HUES48 (cell line): ENCODE results near the gene CD33.

Experiments used
- H3K27ac ChIP-seq: one replicate; pipeline ENCODE4 v1.7.0; 2013; ENCODE audit warnings: low read depth, low read length, inconsistent platforms
- H3K27me3 ChIP-seq: 2 replicates; pipeline ENCODE4 v1.6.1; 2013; ENCODE audit warnings: mild to moderate bottlenecking, low read length; ENCODE audit not compliant: control insufficient read depth, insufficient read depth
- H3K36me3 ChIP-seq: 2 replicates; pipeline ENCODE4 v1.6.1; 2013; ENCODE audit warnings: low read length; ENCODE audit not compliant: control insufficient read depth, insufficient read depth
- H3K4me1 ChIP-seq: 2 replicates; pipeline ENCODE4 v1.6.1; 2013; ENCODE audit warnings: mild to moderate bottlenecking, low read length; ENCODE audit not compliant: control insufficient read depth, insufficient read depth
- H3K4me3 ChIP-seq: 2 replicates; pipeline ENCODE4 v1.5.1; 2013; ENCODE audit warnings: mild to moderate bottlenecking, low read depth, low read length
- H3K9ac ChIP-seq: 2 replicates; pipeline ENCODE4 v1.6.1; 2013; ENCODE audit warnings: mild to moderate bottlenecking, low read depth, low read length, moderate library complexity
- H3K9me3 ChIP-seq: 2 replicates; pipeline ENCODE4 v1.6.1; 2013; ENCODE audit warnings: low read length; ENCODE audit not compliant: control insufficient read depth, insufficient read depth

CD33 gene

GRCh38 chr19:51194527-51195315 is 30.2 kb upstream of the CD33 start:
- Histone ChIP-seq H3K9me3 (no peaks in the 10 kb centered on the region), H3K27me3 (no peaks in the 10 kb centered on the region), H3K36me3 (no peaks in the 10 kb centered on the region), H3K9ac (no peak overlapping the region), H3K4me3 (no peak overlapping the region), H3K27ac (no peak overlapping the region), H3K4me1 (no peaks in the 10 kb centered on the region)

GRCh38 chr19:51195316-51195586 is 29.6 kb upstream of the CD33 start:
- Histone ChIP-seq H3K27me3 (no peaks in the 10 kb centered on the region), H3K36me3 (no peaks in the 10 kb centered on the region), H3K9me3 (no peaks in the 10 kb centered on the region), H3K27ac (no peak overlapping the region), H3K4me3 (no peak overlapping the region), H3K4me1 (no peaks in the 10 kb centered on the region), H3K9ac (no peak overlapping the region)

GRCh38 chr19:51195616-51196015 is 29.3 kb upstream of the CD33 start:
- H3K36me3 ChIP-seq = no peaks in the 10 kb centered on the region
- H3K9ac ChIP-seq = no peak overlapping the region
- H3K27ac ChIP-seq = no peak overlapping the region
- H3K9me3 ChIP-seq = no peaks in the 10 kb centered on the region
- no peak overlapping the region for H3K4me3 ChIP-seq
- no peaks in the 10 kb centered on the region for H3K4me1 ChIP-seq
- H3K27me3 ChIP-seq = no peaks in the 10 kb centered on the region

- no peaks in the 10 kb centered on the region for H3K27me3 ChIP-seq
- H3K9me3 ChIP-seq = no peaks in the 10 kb centered on the region
- no peaks in the 10 kb centered on the region for H3K4me1 ChIP-seq
- H3K4me3 ChIP-seq = no peak overlapping the region
- no peaks in the 10 kb centered on the region for H3K36me3 ChIP-seq
- H3K9ac ChIP-seq = no peak overlapping the region
- H3K27ac ChIP-seq = no peak overlapping the region
Measured at GRCh38 chr19:51196181-51196580, 28.7 kb upstream of the CD33 start.

GRCh38 chr19:51198641-51199040 is 26.2 kb upstream of the CD33 start:
- Histone ChIP-seq H3K9ac (no peak overlapping the region), H3K9me3 (no peaks in the 10 kb centered on the region), H3K4me1 (no peaks in the 10 kb centered on the region), H3K27me3 (no peaks in the 10 kb centered on the region), H3K27ac (no peak overlapping the region), H3K4me3 (no peak overlapping the region), H3K36me3 (no peaks in the 10 kb centered on the region)

- Histone ChIP-seq H3K9me3 (no peaks in the 10 kb centered on the region), H3K27ac (no peak overlapping the region), H3K27me3 (no peaks in the 10 kb centered on the region), H3K9ac (no peak overlapping the region), H3K4me1 (no peaks in the 10 kb centered on the region), H3K36me3 (no peaks in the 10 kb centered on the region), H3K4me3 (no peak overlapping the region)
Measured at GRCh38 chr19:51200071-51200666, 24.7 kb upstream of the CD33 start.

GRCh38 chr19:51201712-51202111 is 23.2 kb upstream of the CD33 start:
- Histone ChIP-seq H3K9ac (no peak overlapping the region), H3K36me3 (no peaks in the 10 kb centered on the region), H3K4me1 (no peaks in the 10 kb centered on the region), H3K27me3 (no peaks in the 10 kb centered on the region), H3K9me3 (no peaks in the 10 kb centered on the region), H3K27ac (no peak overlapping the region), H3K4me3 (no peak overlapping the region)

GRCh38 chr19:51203916-51204315 is 21.0 kb upstream of the CD33 start:
- no peaks in the 10 kb centered on the region for H3K36me3 ChIP-seq
- H3K9ac ChIP-seq = no peak overlapping the region
- H3K4me3 ChIP-seq = no peak overlapping the region
- no peak overlapping the region for H3K27ac ChIP-seq
- no peaks in the 10 kb centered on the region for H3K27me3 ChIP-seq
- H3K4me1 ChIP-seq = no peaks in the 10 kb centered on the region
- no peaks in the 10 kb centered on the region for H3K9me3 ChIP-seq

GRCh38 chr19:51204321-51204720 is 20.6 kb upstream of the CD33 start:
- Histone ChIP-seq H3K9me3 (no peaks in the 10 kb centered on the region), H3K4me3 (no peak overlapping the region), H3K27ac (no peak overlapping the region), H3K36me3 (no peaks in the 10 kb centered on the region), H3K4me1 (no peaks in the 10 kb centered on the region), H3K27me3 (no peaks in the 10 kb centered on the region), H3K9ac (no peak overlapping the region)

- Histone ChIP-seq H3K27me3 (no peaks in the 10 kb centered on the region), H3K4me3 (no peak overlapping the region), H3K4me1 (no peaks in the 10 kb centered on the region), H3K36me3 (no peaks in the 10 kb centered on the region), H3K9me3 (no peaks in the 10 kb centered on the region; the same call in 1 of the 2 replicates), H3K9ac (no peak overlapping the region), H3K27ac (no peak overlapping the region)
Measured at GRCh38 chr19:51207747-51208146, 17.1 kb upstream of the CD33 start.

GRCh38 chr19:51210191-51210784 is 14.6 kb upstream of the CD33 start:
- no peaks in the 10 kb centered on the region for H3K4me1 ChIP-seq
- peaks cover 9% of the 10 kb centered on the region for H3K9me3 ChIP-seq
- H3K9ac ChIP-seq = no peak overlapping the region
- H3K27me3 ChIP-seq = no peaks in the 10 kb centered on the region
- no peak overlapping the region for H3K27ac ChIP-seq
- no peaks in the 10 kb centered on the region for H3K36me3 ChIP-seq
- H3K4me3 ChIP-seq = no peak overlapping the region
